ENCODE data around the gene OR2T10.
"Not testable (repeated sequence)": the region's sequence is repeated elsewhere in the genome, so short reads cannot be mapped to it uniquely, and the experiment has no call there.

The OR2T10 gene

DNA sequence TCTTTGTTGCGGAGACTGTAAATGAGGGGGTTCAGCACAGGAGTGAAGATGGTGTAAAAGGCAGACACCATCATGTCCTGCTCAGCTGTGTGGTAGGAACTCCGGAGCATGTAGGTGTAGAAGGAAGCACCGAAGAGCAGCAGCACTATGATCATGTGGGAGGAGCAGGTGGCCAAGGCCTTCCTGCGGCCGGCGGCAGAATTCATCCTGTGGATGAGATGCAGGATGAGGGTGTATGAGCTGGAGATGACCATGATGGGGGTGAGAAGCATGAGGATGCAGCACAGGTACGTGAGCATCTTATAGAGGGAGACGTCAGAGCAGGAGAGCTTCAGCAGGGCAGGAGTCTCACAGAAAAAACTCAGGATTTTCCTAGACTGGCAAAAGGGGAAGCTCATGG is 23.6 kb downstream of the OR2T10 start:
- H3K27ac Mint-ChIP-seq; H3K27me3 Mint-ChIP-seq (ENCODE audit: low read depth); H3K4me3 Mint-ChIP-seq; H3K36me3 Mint-ChIP-seq (ENCODE audit: low read depth); H3K9me3 Mint-ChIP-seq; DNase-seq (ENCODE audit: low spot score); H3K4me1 Mint-ChIP-seq (ENCODE audit: low read depth): not testable (repeated sequence)

DNA sequence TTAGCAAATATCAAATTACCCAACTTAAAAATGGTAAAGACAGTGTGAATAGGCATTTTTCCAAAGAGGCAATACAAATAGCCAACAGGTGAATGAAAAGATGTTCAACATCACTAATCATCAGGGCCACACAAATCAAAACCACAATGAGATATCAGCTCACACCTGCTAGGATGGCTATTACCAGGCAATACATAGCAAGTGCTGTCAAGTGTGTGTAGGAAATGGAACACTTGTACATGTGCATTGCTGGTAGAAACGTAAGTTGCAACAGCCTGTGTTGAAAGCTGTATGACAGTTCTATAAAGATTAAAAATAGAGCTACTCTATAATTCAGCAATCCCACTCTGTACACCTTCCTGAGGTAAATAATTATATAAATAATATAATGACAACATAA is 25.5 kb downstream of the OR2T10 start:
- not testable (repeated sequence) for H3K4me1 Mint-ChIP-seq (ENCODE audit: low read depth); H3K27me3 Mint-ChIP-seq (ENCODE audit: low read depth); H3K4me3 Mint-ChIP-seq; H3K9me3 Mint-ChIP-seq; H3K27ac Mint-ChIP-seq; H3K36me3 Mint-ChIP-seq (ENCODE audit: low read depth); DNase-seq (ENCODE audit: low spot score)

DNA sequence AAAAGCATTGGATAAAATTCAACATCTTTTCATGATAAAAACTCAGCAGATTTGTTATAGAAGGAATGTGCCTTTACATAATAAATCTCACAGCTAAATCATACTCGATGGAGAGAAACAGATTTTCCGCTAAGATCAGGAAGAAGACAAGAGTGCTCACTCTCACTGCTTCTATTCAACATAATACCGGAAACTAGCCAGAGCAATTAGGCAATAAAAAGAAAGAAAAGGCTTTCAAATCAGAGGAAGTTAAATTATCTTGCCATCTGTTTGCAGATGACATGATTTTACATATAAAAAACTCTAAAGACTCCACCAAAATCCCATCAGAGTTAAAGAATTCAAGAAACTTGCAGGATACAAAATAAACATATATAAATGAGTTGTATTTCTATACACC is 26.7 kb downstream of the OR2T10 start:
- not testable (repeated sequence) for H3K4me3 Mint-ChIP-seq; H3K36me3 Mint-ChIP-seq (ENCODE audit: low read depth); H3K9me3 Mint-ChIP-seq; H3K27me3 Mint-ChIP-seq (ENCODE audit: low read depth); H3K27ac Mint-ChIP-seq; H3K4me1 Mint-ChIP-seq (ENCODE audit: low read depth); DNase-seq (ENCODE audit: low spot score)

DNA sequence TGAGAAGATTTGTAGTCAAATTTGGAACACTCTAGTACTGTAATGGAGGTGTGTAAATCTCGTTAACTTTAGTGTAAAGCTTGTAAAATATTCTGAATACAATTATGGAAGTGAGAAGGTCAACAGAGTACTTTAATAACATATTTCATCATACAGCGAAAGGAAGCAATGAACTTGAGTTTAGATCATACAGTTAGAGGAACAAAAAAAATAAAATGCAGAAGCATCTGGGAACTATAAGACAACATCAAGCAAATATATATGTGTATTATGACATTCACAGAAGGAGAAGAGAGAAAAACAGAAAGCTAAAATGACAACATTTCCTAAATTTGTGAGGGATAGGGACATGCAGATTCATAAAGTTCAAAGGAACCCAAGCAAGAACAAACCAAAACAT is 28.5 kb downstream of the OR2T10 start:
- not testable (repeated sequence) for H3K9me3 Mint-ChIP-seq; H3K4me1 Mint-ChIP-seq (ENCODE audit: low read depth); H3K4me3 Mint-ChIP-seq; H3K27me3 Mint-ChIP-seq (ENCODE audit: low read depth); DNase-seq (ENCODE audit: low spot score); H3K27ac Mint-ChIP-seq; H3K36me3 Mint-ChIP-seq (ENCODE audit: low read depth)

DNA sequence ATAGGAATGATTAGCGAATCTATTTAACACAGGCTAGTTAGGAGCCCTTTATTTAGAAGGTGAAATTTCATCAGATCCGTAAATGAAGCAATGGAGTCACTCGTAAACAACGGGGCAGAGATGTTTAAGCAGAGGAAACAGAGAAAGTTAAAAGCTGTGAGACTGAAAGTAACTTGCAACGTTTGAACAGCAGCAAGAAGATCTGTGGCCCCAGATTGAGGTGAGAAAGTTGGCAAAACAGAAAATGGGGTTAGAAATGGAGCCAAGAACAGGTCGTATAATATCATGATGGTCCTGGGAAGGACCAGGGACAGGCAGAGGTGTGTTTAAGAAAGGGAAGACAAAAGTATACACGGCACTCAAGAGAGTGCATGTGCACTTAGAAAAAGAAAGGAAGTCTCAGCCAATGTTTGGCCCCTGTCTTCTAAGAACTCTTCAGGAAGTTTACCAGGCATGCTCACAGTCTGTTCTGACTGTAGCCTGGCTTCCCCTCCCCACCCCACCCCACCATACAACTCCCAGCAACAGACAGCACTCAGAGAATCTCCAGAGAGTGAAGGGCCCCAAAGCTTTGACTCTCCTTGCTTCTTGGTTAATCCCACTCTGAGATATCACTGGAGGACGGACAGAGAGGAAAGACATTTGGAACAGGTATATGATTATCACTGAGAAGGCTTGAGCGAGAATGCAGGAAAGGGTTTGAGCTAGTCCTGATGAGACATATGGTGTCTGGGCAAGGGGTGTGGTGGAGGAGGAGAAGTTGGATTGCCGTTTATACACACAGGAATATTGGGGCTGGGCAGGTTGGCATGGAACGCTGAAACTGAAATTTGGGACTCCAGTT is 31.7 kb downstream of the OR2T10 start:
- not testable (repeated sequence) for H3K36me3 Mint-ChIP-seq (ENCODE audit: low read depth); H3K27me3 Mint-ChIP-seq (ENCODE audit: low read depth); H3K9me3 Mint-ChIP-seq; H3K4me1 Mint-ChIP-seq (ENCODE audit: low read depth)
- Mint-ChIP-seq H3K4me3 (peak overlapping the region; percentile 88), H3K27ac (peak overlapping the region; percentile 96)
- DNase-seq (ENCODE audit: low spot score): peak; percentile 30

DNA sequence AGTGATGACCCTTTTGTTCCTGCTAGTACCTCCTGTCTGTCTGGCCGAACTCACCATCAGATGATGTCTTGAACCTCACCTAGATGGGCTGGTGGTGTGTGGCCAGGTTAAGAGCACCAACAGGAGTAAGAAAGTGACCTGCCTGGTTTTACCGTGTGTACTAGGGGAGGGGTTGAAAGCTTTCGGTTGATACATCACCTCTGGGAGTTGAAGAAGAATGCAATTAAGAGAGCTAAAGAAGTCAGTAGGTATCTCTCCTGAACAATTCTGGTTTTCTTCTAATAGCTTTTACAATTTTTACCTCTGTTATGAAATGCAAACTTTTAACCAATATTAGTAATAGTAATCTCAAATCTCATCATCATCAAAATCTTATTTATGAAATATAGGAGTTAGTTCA is 34.8 kb downstream of the OR2T10 start, which contains the start of gene OR2T29:
OR2T29 (minus strand) TSS at position 101 of the 400 bp plus-strand sequence. CDS start 3,281 bp downstream, outside the sequence.
- not testable (repeated sequence) for H3K27ac Mint-ChIP-seq; H3K9me3 Mint-ChIP-seq; DNase-seq (ENCODE audit: low spot score); H3K4me3 Mint-ChIP-seq; H3K36me3 Mint-ChIP-seq (ENCODE audit: low read depth); H3K4me1 Mint-ChIP-seq (ENCODE audit: low read depth); H3K27me3 Mint-ChIP-seq (ENCODE audit: low read depth)

DNA sequence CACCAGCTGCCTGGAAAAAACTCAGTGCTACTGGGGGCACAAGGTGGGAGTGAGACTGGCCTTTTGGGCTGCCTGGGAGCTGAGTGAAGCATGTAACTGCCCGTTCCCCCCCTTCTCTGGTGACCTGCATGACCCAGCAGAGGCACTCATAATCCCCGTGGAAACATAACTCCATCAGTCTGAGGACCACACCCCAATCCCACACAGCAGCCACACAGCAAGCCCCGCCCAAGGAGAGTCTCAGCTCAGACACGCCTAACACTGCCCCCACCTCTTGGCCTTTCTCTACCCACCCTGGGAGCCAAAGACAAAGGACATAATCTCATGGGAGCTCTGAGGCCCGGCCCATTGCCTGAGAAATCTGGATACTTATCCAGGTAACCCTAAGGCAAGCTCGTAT is 46.5 kb downstream of the OR2T10 start:
- H3K27me3 Mint-ChIP-seq (ENCODE audit: low read depth); H3K9me3 Mint-ChIP-seq; H3K27ac Mint-ChIP-seq; DNase-seq (ENCODE audit: low spot score); H3K4me1 Mint-ChIP-seq (ENCODE audit: low read depth); H3K4me3 Mint-ChIP-seq; H3K36me3 Mint-ChIP-seq (ENCODE audit: low read depth): not testable (repeated sequence)

DNA sequence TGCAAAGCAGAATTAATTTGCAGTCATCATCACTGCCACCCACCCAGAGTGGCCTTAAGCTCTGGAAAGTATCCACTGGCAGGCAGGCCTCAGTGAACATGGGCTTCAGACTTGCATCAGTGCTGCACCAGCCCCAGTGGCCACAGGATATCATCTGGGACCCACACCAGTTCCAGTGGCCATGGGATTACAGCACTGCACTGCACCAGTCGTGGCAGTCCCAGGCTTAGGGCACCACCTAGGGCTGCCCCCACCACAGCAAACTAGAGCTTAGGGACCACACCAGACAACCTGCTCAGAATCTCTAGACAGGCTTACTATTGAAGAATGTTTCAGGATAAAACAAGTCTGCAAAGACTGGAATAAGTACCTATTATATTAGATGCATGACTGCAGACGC is 50.1 kb downstream of the OR2T10 start:
- not testable (repeated sequence) for H3K27ac Mint-ChIP-seq; H3K4me1 Mint-ChIP-seq (ENCODE audit: low read depth); DNase-seq (ENCODE audit: low spot score); H3K36me3 Mint-ChIP-seq (ENCODE audit: low read depth); H3K9me3 Mint-ChIP-seq; H3K27me3 Mint-ChIP-seq (ENCODE audit: low read depth); H3K4me3 Mint-ChIP-seq

Measured in T-helper 2 cell treated with Interferon-gamma antibody and Interleukin-4, amounts not matched to agents 5 μg/mL and 100 μg/mL, for 36 hours (primary cell).